ENCODE measurements around the gene ASCC2.

ASCC2 gene

DNA sequence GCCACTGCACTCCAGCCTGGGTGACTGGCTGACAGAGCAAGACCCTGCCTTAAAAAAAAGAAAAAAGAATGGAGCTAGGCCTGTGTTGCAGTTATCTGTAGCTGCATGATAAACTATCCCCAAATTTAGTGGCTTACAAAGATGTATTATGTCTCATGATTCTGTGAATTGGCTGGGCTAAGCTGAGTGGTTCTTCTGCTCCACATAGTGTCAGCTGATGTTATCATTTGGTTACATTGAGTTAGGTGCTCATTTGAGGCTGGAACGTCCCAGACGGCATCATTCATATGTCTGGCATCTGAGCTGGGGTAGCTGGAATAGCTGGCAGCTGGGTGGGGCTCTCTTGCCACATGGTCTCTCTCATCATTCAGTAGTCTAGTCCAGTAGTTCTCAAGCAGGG, 8.2 kb upstream of the ASCC2 start:
- no peak overlapping the region for H3K14ac ChIP-seq (ENCODE audit: low read length)
- no peak overlapping the region for H3K4ac ChIP-seq (ENCODE audit: low read depth, low read length)
- no peaks in the 10 kb centered on the region for H3K79me2 ChIP-seq (ENCODE audit: control insufficient read depth, insufficient read depth, low read length, poor library complexity)
- WGBS (ENCODE audit: extremely low coverage, insufficient coverage, insufficient read length), result no CpG with 5 or more reads among the region's 2 CpGs
- H2BK5ac ChIP-seq (ENCODE audit: low read depth, low read length, poor library complexity), result no peak overlapping the region
- DNase-seq, result no peak
- no peak overlapping the region for H2BK12ac ChIP-seq (ENCODE audit: low read length)
- H4K12ac ChIP-seq (ENCODE audit: low read depth, low read length), result no peak overlapping the region
- H3K4me1 ChIP-seq (ENCODE audit: control insufficient read depth in 1 of 2, insufficient read depth in 2 of 2, low read length in 2 of 2), result no peaks in the 10 kb centered on the region
- H3K4me2 ChIP-seq (ENCODE audit: low read length), result no peak overlapping the region
- no peak overlapping the region for H2AK5ac ChIP-seq (ENCODE audit: low read length)
- H3K27ac ChIP-seq (ENCODE audit: low read depth, low read length), result no peak overlapping the region
- no peaks in the 10 kb centered on the region for H3K36me3 ChIP-seq (ENCODE audit: control insufficient read depth in 1 of 2, insufficient read depth in 2 of 2, low read length in 2 of 2)
- no peaks in the 10 kb centered on the region for H3K27me3 ChIP-seq (ENCODE audit: insufficient read depth, low read length)
- no peak overlapping the region for H2BK120ac ChIP-seq (ENCODE audit: insufficient read depth, low read length, poor library complexity)
- H4K91ac ChIP-seq (ENCODE audit: low read depth, low read length), result no peak overlapping the region
- no peak overlapping the region for H2AFZ ChIP-seq (ENCODE audit: insufficient read depth, low read length, poor library complexity)
- H3K4me3 ChIP-seq (ENCODE audit: low read depth, low read length), result no peak overlapping the region
- no peaks in the 10 kb centered on the region for H3K79me1 ChIP-seq (ENCODE audit: low read length)
- no peak overlapping the region for H3K9ac ChIP-seq (ENCODE audit: low read length)
- H3K9me3 ChIP-seq (ENCODE audit: insufficient read depth, low read depth, low read length), result no peaks in the 10 kb centered on the region
- no peak overlapping the region for H3K23ac ChIP-seq (ENCODE audit: low read length)
- no peak overlapping the region for H4K8ac ChIP-seq (ENCODE audit: low read depth, low read length)
- H3K18ac ChIP-seq (ENCODE audit: low read length), result no peak overlapping the region

- H3K4me1 ChIP-seq (ENCODE audit: control insufficient read depth in 1 of 2, insufficient read depth in 2 of 2, low read length in 2 of 2), result peaks cover 2% of the 10 kb centered on the region in 2 experiments
- H3K23ac ChIP-seq (ENCODE audit: low read length), result no peak overlapping the region
- no peak overlapping the region for H4K91ac ChIP-seq (ENCODE audit: low read depth, low read length)
- no peaks in the 10 kb centered on the region for H3K36me3 ChIP-seq (ENCODE audit: control insufficient read depth in 1 of 2, insufficient read depth in 2 of 2, low read length in 2 of 2)
- H3K79me1 ChIP-seq (ENCODE audit: low read length), result peaks cover 3% of the 10 kb centered on the region
- H2AK5ac ChIP-seq (ENCODE audit: low read length), result no peak overlapping the region
- H3K79me2 ChIP-seq (ENCODE audit: control insufficient read depth, insufficient read depth, low read length, poor library complexity), result peaks cover 3% of the 10 kb centered on the region
- WGBS (ENCODE audit: extremely low coverage, insufficient coverage, insufficient read length), result no CpG with 5 or more reads among the region's 2 CpGs
- peak; percentile 70 to 80 for DNase-seq
- H3K27ac ChIP-seq (ENCODE audit: low read depth, low read length), result no peak overlapping the region
- H4K12ac ChIP-seq (ENCODE audit: low read depth, low read length), result no peak overlapping the region
- H3K14ac ChIP-seq (ENCODE audit: low read length), result no peak overlapping the region
- H2BK12ac ChIP-seq (ENCODE audit: low read length), result no peak overlapping the region
- H3K4me3 ChIP-seq (ENCODE audit: low read depth, low read length), result no peak overlapping the region
- no peak overlapping the region for H2BK5ac ChIP-seq (ENCODE audit: low read depth, low read length, poor library complexity)
- H3K9me3 ChIP-seq (ENCODE audit: insufficient read depth, low read depth, low read length), result no peaks in the 10 kb centered on the region
- no peak overlapping the region for H4K8ac ChIP-seq (ENCODE audit: low read depth, low read length)
- no peak overlapping the region for H3K9ac ChIP-seq (ENCODE audit: low read length)
- H3K4me2 ChIP-seq (ENCODE audit: low read length), result no peak overlapping the region
- no peaks in the 10 kb centered on the region for H3K27me3 ChIP-seq (ENCODE audit: insufficient read depth, low read length)
- no peak overlapping the region for H2BK120ac ChIP-seq (ENCODE audit: insufficient read depth, low read length, poor library complexity)
- H3K4ac ChIP-seq (ENCODE audit: low read depth, low read length), result no peak overlapping the region
- no peak overlapping the region for H3K18ac ChIP-seq (ENCODE audit: low read length)
- H2AFZ ChIP-seq (ENCODE audit: insufficient read depth, low read length, poor library complexity), result no peak overlapping the region
These were observed 4.7 kb upstream of the ASCC2 start for GRCh38 chr22:29842740-29843139.

- no peak overlapping the region for H2AK5ac ChIP-seq (ENCODE audit: low read length)
- no peak overlapping the region for H3K4ac ChIP-seq (ENCODE audit: low read depth, low read length)
- H4K8ac ChIP-seq (ENCODE audit: low read depth, low read length), result no peak overlapping the region
- H3K18ac ChIP-seq (ENCODE audit: low read length), result no peak overlapping the region
- H3K36me3 ChIP-seq (ENCODE audit: control insufficient read depth in 1 of 2, insufficient read depth in 2 of 2, low read length in 2 of 2), result no peaks in the 10 kb centered on the region
- WGBS (ENCODE audit: extremely low coverage, insufficient coverage, insufficient read length), result no CpG with 5 or more reads among the region's 2 CpGs
- no peak overlapping the region for H3K14ac ChIP-seq (ENCODE audit: low read length)
- H3K27ac ChIP-seq (ENCODE audit: low read depth, low read length), result no peak overlapping the region
- H2BK120ac ChIP-seq (ENCODE audit: insufficient read depth, low read length, poor library complexity), result no peak overlapping the region
- no peak overlapping the region for H4K91ac ChIP-seq (ENCODE audit: low read depth, low read length)
- H2AFZ ChIP-seq (ENCODE audit: insufficient read depth, low read length, poor library complexity), result no peak overlapping the region
- DNase-seq, result no peak
- no peak overlapping the region for H2BK5ac ChIP-seq (ENCODE audit: low read depth, low read length, poor library complexity)
- H3K79me1 ChIP-seq (ENCODE audit: low read length), result peaks cover 4% of the 10 kb centered on the region
- no peak overlapping the region for H3K9ac ChIP-seq (ENCODE audit: low read length)
- no peak overlapping the region for H3K4me2 ChIP-seq (ENCODE audit: low read length)
- H3K23ac ChIP-seq (ENCODE audit: low read length), result no peak overlapping the region
- no peaks in the 10 kb centered on the region for H3K27me3 ChIP-seq (ENCODE audit: insufficient read depth, low read length)
- peaks cover 5% of the 10 kb centered on the region for H3K79me2 ChIP-seq (ENCODE audit: control insufficient read depth, insufficient read depth, low read length, poor library complexity)
- H3K4me1 ChIP-seq (ENCODE audit: control insufficient read depth in 1 of 2, insufficient read depth in 2 of 2, low read length in 2 of 2), result peaks cover 6 to 7% of the 10 kb centered on the region in 2 experiments
- no peak overlapping the region for H3K4me3 ChIP-seq (ENCODE audit: low read depth, low read length)
- no peaks in the 10 kb centered on the region for H3K9me3 ChIP-seq (ENCODE audit: insufficient read depth, low read depth, low read length)
- no peak overlapping the region for H4K12ac ChIP-seq (ENCODE audit: low read depth, low read length)
- no peak overlapping the region for H2BK12ac ChIP-seq (ENCODE audit: low read length)
These were observed 4.1 kb upstream of the ASCC2 start for GRCh38 chr22:29842172-29842571.

DNA sequence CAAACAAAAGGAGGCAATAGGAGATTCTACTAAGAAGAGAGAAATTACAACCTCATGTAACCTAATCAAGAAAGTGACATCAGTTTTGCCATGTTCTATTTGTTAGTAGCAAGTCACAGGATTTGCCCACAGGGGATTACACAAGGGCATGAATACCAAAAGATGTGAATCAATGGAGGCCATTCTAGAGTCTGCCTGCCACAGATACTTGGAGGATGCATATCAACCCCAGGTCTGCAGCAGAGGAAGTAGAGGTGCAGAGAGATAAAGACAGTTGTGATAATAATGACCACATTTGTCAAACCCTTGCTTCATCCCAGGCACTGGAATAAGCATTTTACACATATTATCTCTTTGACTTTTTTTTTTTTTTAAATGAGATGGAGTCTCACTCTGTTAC, 2.4 kb upstream of the ASCC2 start:
- H3K9me3 ChIP-seq (ENCODE audit: insufficient read depth, low read depth, low read length), result no peaks in the 10 kb centered on the region

More for the DNA sequence above, 2.4 kb upstream of the ASCC2 start:
- peaks cover 5% of the 10 kb centered on the region for H3K79me2 ChIP-seq (ENCODE audit: control insufficient read depth, insufficient read depth, low read length, poor library complexity)
- no peak overlapping the region for H4K12ac ChIP-seq (ENCODE audit: low read depth, low read length)
- H3K18ac ChIP-seq (ENCODE audit: low read length), result no peak overlapping the region
- H4K91ac ChIP-seq (ENCODE audit: low read depth, low read length), result no peak overlapping the region
- H2BK12ac ChIP-seq (ENCODE audit: low read length), result no peak overlapping the region
- H3K4me3 ChIP-seq (ENCODE audit: low read depth, low read length), result no peak overlapping the region
- peaks cover 0 to 2% of the 10 kb centered on the region in 2 experiments for H3K36me3 ChIP-seq (ENCODE audit: control insufficient read depth in 1 of 2, insufficient read depth in 2 of 2, low read length in 2 of 2)
- no peak overlapping the region for H3K27ac ChIP-seq (ENCODE audit: low read depth, low read length)
- no peak overlapping the region for H2AK5ac ChIP-seq (ENCODE audit: low read length)
- no peak overlapping the region for H2BK120ac ChIP-seq (ENCODE audit: insufficient read depth, low read length, poor library complexity)
- H2AFZ ChIP-seq (ENCODE audit: insufficient read depth, low read length, poor library complexity), result no peak overlapping the region
- H3K9ac ChIP-seq (ENCODE audit: low read length), result no peak overlapping the region
- no peak overlapping the region for H3K23ac ChIP-seq (ENCODE audit: low read length)
- no peaks in the 10 kb centered on the region for H3K27me3 ChIP-seq (ENCODE audit: insufficient read depth, low read length)
- DNase-seq, result peak; percentile 92 to 93
- H3K4me2 ChIP-seq (ENCODE audit: low read length), result no peak overlapping the region
- no peak overlapping the region for H3K4ac ChIP-seq (ENCODE audit: low read depth, low read length)
- peaks cover 6 to 7% of the 10 kb centered on the region in 2 experiments for H3K4me1 ChIP-seq (ENCODE audit: control insufficient read depth in 1 of 2, insufficient read depth in 2 of 2, low read length in 2 of 2)
- peaks cover 4% of the 10 kb centered on the region for H3K79me1 ChIP-seq (ENCODE audit: low read length)
- H3K14ac ChIP-seq (ENCODE audit: low read length), result no peak overlapping the region
- H2BK5ac ChIP-seq (ENCODE audit: low read depth, low read length, poor library complexity), result no peak overlapping the region
- no peak overlapping the region for H4K8ac ChIP-seq (ENCODE audit: low read depth, low read length)
